ENCODE results near the gene DNAH8.

GRCh38 chr6:38782616-38783015 is 67.5 kb downstream of the DNAH8 start:
- TF ChIP-seq JUN (IDR thresholded peaks at IDR 0.05; ENCODE audit: borderline replicate concordance, insufficient read depth, insufficient read length, low read depth) (no peak), MAX (IDR thresholded peaks at IDR 0.05; ENCODE audit: insufficient read depth, insufficient read length) (no peak), CTCF (IDR thresholded peaks at IDR 0.05; ENCODE audit: extremely low read depth in 1 of 2, insufficient read depth in 1 of 2, low read depth in 1 of 2, low read length in 2 of 2) (no peak)
